Liver (tissue), 9 donors: ENCODE data around the gene USHBP1. TPM values are rescaled to one million over a fixed set of nuclear protein-coding genes. Genes with fewer than 3 reads are reported as not detected.
A peak's percentile ranks its signal among the peaks of the same experiment; 100 is the strongest.

Experiments used
- DNase-seq: peaks from one replicate; pipeline ENCODE4 v3.0.0-alpha.2; 2017; ENCODE audit warnings: low spot score
- H3K27ac ChIP-seq, 2 donors: one replicate each; pipeline ENCODE4 v1.7.0; 2013; ENCODE audit warnings: inconsistent platforms in 2 of 2, low read length in 2 of 2, control low read depth in 1 of 2, low read depth in 1 of 2, mild to moderate bottlenecking in 1 of 2
- H3K27me3 ChIP-seq, 4 donors: one replicate each; pipeline versions ENCODE4 v1.6.1 to v1.7.0; 2013; ENCODE audit warnings: low read length in 3 of 4, inconsistent platforms in 1 of 4, mild to moderate bottlenecking in 1 of 4, moderate library complexity in 1 of 4; ENCODE audit not compliant: control insufficient read depth in 4 of 4, insufficient read depth in 4 of 4
- H3K36me3 ChIP-seq, 4 donors: one replicate each; pipeline versions ENCODE4 v1.6.1 to v1.7.0; 2013; ENCODE audit warnings: low read length in 3 of 4, mild to moderate bottlenecking in 3 of 4, low read depth in 1 of 4, moderate library complexity in 1 of 4; ENCODE audit not compliant: control insufficient read depth in 4 of 4, insufficient read depth in 3 of 4
- H3K4me1 ChIP-seq, 4 donors: one replicate each; pipeline versions ENCODE4 v1.6.1 to v1.7.0; 2013; ENCODE audit warnings: low read length in 3 of 4, mild to moderate bottlenecking in 3 of 4, moderate library complexity in 1 of 4; ENCODE audit not compliant: control insufficient read depth in 4 of 4, insufficient read depth in 4 of 4
- H3K4me3 ChIP-seq, 3 donors: one replicate each; pipeline versions ENCODE4 v1.6.1 to v1.7.0; 2013; ENCODE audit warnings: low read length in 3 of 3, control low read depth in 1 of 3, low read depth in 1 of 3, mild to moderate bottlenecking in 1 of 3
- H3K9ac ChIP-seq, 2 donors: one replicate each; pipeline ENCODE4 v1.7.0; 2013; ENCODE audit warnings: low read length in 2 of 2, mild to moderate bottlenecking in 2 of 2, moderate library complexity in 2 of 2, control low read depth in 1 of 2, low read depth in 1 of 2
- H3K9me3 ChIP-seq, 4 donors: one replicate each; pipeline versions ENCODE4 v1.6.1 to v1.7.0; 2013; ENCODE audit warnings: low read length in 3 of 4; ENCODE audit not compliant: control insufficient read depth in 4 of 4
- CTCF ChIP-seq: fragments of 150-350 bp; IDR thresholded peaks from 2 replicates; pipeline ENCODE4 v1.5.1; 2017; ENCODE audit warnings: improper control_type of control experiment, low read depth, low read length; ENCODE audit not compliant: missing input control
- EGR1 ChIP-seq, 2 donors: IDR thresholded peaks; 2 replicates each; pipeline ENCODE4 v1.6.1; 2016 to 2018; ENCODE audit warnings: antibody characterized with exemption in 2 of 2, low read depth in 2 of 2
- FOXA1 ChIP-seq: IDR thresholded peaks from 2 replicates; pipeline ENCODE4 v1.6.1; 2016; ENCODE audit warnings: antibody characterized with exemption
- FOXA2 ChIP-seq: IDR thresholded peaks from 2 replicates; pipeline ENCODE4 v1.6.1; 2016; ENCODE audit warnings: antibody characterized with exemption
- GABPA ChIP-seq, 2 donors: IDR thresholded peaks in 1 of 2; conservative IDR thresholded peaks in 1 of 2; 2 replicates each; pipeline ENCODE4 v1.6.1; 2016; ENCODE audit warnings: antibody characterized with exemption in 2 of 2, mild to moderate bottlenecking in 1 of 2, moderate library complexity in 1 of 2
- HNF4A ChIP-seq, 2 donors: conservative IDR thresholded peaks; 2 replicates each; pipeline ENCODE4 v1.6.1; 2016; ENCODE audit warnings: antibody characterized with exemption in 2 of 2, mild to moderate bottlenecking in 2 of 2
- MAX ChIP-seq: IDR thresholded peaks from 2 replicates; pipeline ENCODE4 v1.6.1; 2016; ENCODE audit warnings: antibody characterized with exemption
- NR2F2 ChIP-seq: IDR thresholded peaks from 2 replicates; pipeline ENCODE4 v1.6.1; 2016; ENCODE audit warnings: antibody characterized with exemption
- RAD21 ChIP-seq, 2 donors: IDR thresholded peaks; 2 replicates each; pipeline ENCODE4 v1.6.1; 2016; ENCODE audit warnings: antibody characterized with exemption in 2 of 2, mild to moderate bottlenecking in 2 of 2
- REST ChIP-seq: IDR thresholded peaks from 2 replicates; pipeline ENCODE4 v1.6.1; 2016; ENCODE audit warnings: antibody characterized with exemption, mild to moderate bottlenecking
- RXRA ChIP-seq, 2 donors: IDR thresholded peaks; 2 replicates each; pipeline ENCODE4 v1.6.1; 2017 to 2018; ENCODE audit warnings: antibody characterized with exemption in 2 of 2, mild to moderate bottlenecking in 1 of 2
- TAF1 ChIP-seq: conservative IDR thresholded peaks from 2 replicates; pipeline ENCODE4 v1.6.1; 2016; ENCODE audit warnings: antibody characterized with exemption, mild to moderate bottlenecking
- YY1 ChIP-seq: IDR thresholded peaks from 2 replicates; pipeline ENCODE4 v1.6.1; 2016; ENCODE audit warnings: antibody characterized with exemption, mild to moderate bottlenecking
- WGBS: extraction: QIAGEN DNeasy Blood & Tissue Kit; methylation state at CpG from one replicate; pipeline ENCODE4 v1.1.7; 2013; 5-methylcytosine and 5-hydroxymethylcytosine counted together
- polyA plus RNA-seq, 2 donors: library from polyadenylated mRNA; stranded (reverse) in 1 of 2; unstranded in 1 of 2; fragments of 200-250 nt in 1 of 2; fragments of >200 nt in 1 of 2; fragmentation: Nextera tagmentation in 1 of 2; extraction: Ambion mirVana in 1 of 2; gene quantifications; one replicate each; pipeline versions ENCODE4 v1.2.1 to v1.2.3, GENCODE V29; 2013 to 2015
- total RNA-seq, 2 donors: library from RNA; depleted of rRNA; stranded (reverse); fragments of >200 nt; gene quantifications; one replicate each; pipeline ENCODE4 v1.2.3, GENCODE V29; 2014
- TF ChIP-seq, protein P1 (sequence below): IDR thresholded peaks from 2 replicates; pipeline ENCODE4 v1.6.1; 2016; ENCODE audit warnings: antibody characterized with exemption
- TF ChIP-seq, protein P2 (sequence below): IDR thresholded peaks from 2 replicates; pipeline ENCODE4 v1.6.1; 2016; ENCODE audit warnings: antibody characterized with exemption
- donor health status: healthy.
- donor health status: healthy.
- donor health status: healthy.
- donor health status: healthy.
- donor health status: healthy.

Gene USHBP1
- total and polyA plus RNA-seq, 4 donors: 1.2 to 2.6 (median 1.9) TPM

GRCh38 chr19:17293605-17294004, 29.1 kb upstream of the USHBP1 start:
- peaks cover 0 to 4% (median 3%) of the 10 kb centered on the region in 4 donors for H3K9me3 ChIP-seq
- whole genome bisulfite sequencing: 94% methylated on average over 14 of the region's 14 CpGs
- no peak overlapping the region for H3K27ac ChIP-seq
- H3K27me3 ChIP-seq: no peaks in the 10 kb centered on the region
- no peak for DNase-seq
- TF ChIP-seq, protein P1, sequence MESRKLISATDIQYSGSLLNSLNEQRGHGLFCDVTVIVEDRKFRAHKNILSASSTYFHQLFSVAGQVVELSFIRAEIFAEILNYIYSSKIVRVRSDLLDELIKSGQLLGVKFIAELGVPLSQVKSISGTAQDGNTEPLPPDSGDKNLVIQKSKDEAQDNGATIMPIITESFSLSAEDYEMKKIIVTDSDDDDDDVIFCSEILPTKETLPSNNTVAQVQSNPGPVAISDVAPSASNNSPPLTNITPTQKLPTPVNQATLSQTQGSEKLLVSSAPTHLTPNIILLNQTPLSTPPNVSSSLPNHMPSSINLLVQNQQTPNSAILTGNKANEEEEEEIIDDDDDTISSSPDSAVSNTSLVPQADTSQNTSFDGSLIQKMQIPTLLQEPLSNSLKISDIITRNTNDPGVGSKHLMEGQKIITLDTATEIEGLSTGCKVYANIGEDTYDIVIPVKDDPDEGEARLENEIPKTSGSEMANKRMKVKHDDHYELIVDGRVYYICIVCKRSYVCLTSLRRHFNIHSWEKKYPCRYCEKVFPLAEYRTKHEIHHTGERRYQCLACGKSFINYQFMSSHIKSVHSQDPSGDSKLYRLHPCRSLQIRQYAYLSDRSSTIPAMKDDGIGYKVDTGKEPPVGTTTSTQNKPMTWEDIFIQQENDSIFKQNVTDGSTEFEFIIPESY: no peak
- TF ChIP-seq REST (no peak), TAF1 (no peak), FOXA1 (no peak), YY1 (no peak), MAX (no peak), NR2F2 (no peak), HNF4A (conservative IDR thresholded peaks at IDR 0.05) (no peak), GABPA (IDR thresholded peaks at IDR 0.05 in 1 of 2, conservative IDR thresholded peaks at IDR 0.05 in 1 of 2) (no peak), CTCF (no peak), RXRA (IDR thresholded peaks at IDR 0.05) (no peak), FOXA2 (no peak), EGR1 (IDR thresholded peaks at IDR 0.05; ENCODE audit: low read depth in 2 of 2) (no peak)
- TF ChIP-seq, protein P2, sequence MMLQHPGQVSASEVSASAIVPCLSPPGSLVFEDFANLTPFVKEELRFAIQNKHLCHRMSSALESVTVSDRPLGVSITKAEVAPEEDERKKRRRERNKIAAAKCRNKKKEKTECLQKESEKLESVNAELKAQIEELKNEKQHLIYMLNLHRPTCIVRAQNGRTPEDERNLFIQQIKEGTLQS: no peak
- no peak overlapping the region for H3K4me3 ChIP-seq
- no peak overlapping the region for H3K9ac ChIP-seq
- peaks cover 0 to 9% (median 2%) of the 10 kb centered on the region in 4 donors for H3K36me3 ChIP-seq
- H3K4me1 ChIP-seq: no peaks in the 10 kb centered on the region

DNA sequence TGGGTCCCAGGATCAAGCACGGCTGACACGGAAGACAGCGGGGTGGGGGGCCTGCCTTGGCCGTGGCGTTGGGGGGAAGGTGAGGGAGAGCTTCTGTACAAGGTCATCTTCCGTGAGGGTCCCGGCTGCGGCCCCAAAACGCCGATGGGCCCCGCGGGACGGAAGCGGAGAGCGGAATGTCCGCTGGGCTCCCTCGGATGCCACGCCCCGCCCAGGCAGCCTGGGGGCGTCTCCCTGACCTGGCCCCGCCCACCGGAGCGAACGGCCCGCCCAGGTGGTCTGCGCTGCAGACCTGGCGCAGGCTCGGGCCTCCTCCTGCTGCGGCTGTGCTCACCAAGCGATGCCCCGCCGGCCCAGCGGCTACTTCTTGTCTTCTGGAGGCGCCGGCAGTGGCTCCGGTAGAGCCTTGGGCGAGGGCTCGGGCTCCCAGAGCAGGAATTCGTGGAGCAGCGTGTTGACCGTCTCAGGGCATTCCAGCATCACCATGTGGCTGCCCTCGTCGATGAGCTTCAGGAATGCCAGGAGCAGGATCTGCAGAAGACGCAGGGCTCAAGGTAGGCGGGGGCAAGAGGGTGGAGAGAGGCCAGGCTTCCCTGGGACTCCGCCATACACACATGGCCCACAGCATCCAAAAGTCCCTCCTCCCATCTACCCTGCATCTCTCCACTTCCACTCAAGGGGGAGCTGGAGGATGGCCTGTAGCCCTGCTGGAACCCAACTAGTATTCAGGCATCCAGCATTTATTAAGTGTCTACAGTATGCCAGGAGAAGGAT, 27.9 kb upstream of the USHBP1 start:
- Histone ChIP-seq H3K36me3 (peaks cover 0 to 5% (median 2%) of the 10 kb centered on the region in 4 donors), H3K27me3 (no peaks in the 10 kb centered on the region), H3K4me3 (peak overlapping the region in 2 of 3 donors; percentile 34 to 44), H3K9me3 (no peaks in the 10 kb centered on the region), H3K9ac (peak overlapping the region in 1 of 2 donors; percentile 10), H3K4me1 (no peaks in the 10 kb centered on the region), H3K27ac (peak overlapping the region in 1 of 2 donors; percentile 28)
- TF ChIP-seq CTCF: peak; percentile 58
- TF ChIP-seq RAD21 (IDR thresholded peaks at IDR 0.05): peak; percentile 79 to 84
- TF ChIP-seq MAX: no peak
- peak; percentile 86 for DNase-seq
- 50% methylated on average over 46 of the region's 46 CpGs for WGBS
